GM20000 (cell line): ENCODE measurements around the gene GDNF.
"Not testable (repeated sequence)": the region's sequence is repeated elsewhere in the genome, so short reads cannot be mapped to it uniquely, and the experiment has no call there.

Source experiments
- DNase-seq: peaks from one replicate; pipeline ENCODE4 v3.0.0; 2012; ENCODE audit warnings: low spot score
- CTCF ChIP-seq: IDR thresholded peaks from 2 replicates; pipeline ENCODE4 v1.5.1; 2012; ENCODE audit warnings: mild to moderate bottlenecking, control low read depth; ENCODE audit errors: extremely low read depth, missing control alignments

Gene GDNF

DNA sequence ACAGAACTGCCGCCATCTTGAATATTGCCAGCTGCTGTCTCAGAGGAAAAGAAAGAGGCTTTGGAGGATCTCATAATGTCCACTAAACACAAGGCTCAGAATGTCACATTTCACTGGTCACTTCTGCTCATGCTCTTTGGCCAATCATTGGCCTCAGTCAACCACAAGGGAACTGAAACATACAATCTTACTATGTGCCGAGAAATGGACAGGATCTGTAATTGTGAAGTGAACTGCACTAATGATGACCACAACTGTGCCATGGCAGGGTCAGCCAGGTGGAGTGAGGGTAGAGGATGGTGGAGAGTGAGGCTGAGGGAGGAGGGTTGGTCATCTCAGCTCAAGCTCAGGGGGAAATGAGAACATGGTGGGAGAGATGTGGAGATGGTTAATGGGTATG is 32.8 kb downstream of the GDNF start:
- no peak for TF ChIP-seq CTCF
- no peak for DNase-seq

GRCh38 chr5:37806476-37806875 is 33.4 kb downstream of the GDNF start:
- no peak for DNase-seq
- no peak for TF ChIP-seq CTCF

GRCh38 chr5:37806016-37806415 is 33.8 kb downstream of the GDNF start:
- TF ChIP-seq CTCF, result no peak
- DNase-seq, result no peak

DNA sequence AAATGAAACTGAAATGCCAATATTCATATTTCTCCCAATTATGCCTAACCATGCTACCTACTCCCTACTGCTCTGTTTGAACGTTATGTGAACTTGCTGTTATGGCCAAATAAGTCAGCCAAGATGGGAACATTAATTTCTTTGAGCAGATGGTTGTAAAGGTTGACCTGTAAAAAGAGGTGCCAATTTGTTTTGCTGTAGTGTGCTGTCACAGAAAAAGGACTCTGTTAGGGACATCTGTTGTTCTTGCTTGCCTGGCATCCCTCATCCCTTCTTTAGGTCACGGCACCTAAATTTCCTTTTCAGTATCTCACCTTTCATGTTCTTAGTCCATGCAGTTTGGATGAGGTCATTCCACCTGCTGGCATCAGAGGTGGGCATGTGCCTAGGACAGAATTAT is 35.4 kb downstream of the GDNF start:
- no peak for DNase-seq
- TF ChIP-seq CTCF, result no peak

GRCh38 chr5:37803487-37803886 is 36.4 kb downstream of the GDNF start:
- DNase-seq, result no peak
- TF ChIP-seq CTCF, result no peak

- no peak for TF ChIP-seq CTCF
- DNase-seq, result no peak
These were observed 38.3 kb downstream of the GDNF start for GRCh38 chr5:37801521-37801920.

DNA sequence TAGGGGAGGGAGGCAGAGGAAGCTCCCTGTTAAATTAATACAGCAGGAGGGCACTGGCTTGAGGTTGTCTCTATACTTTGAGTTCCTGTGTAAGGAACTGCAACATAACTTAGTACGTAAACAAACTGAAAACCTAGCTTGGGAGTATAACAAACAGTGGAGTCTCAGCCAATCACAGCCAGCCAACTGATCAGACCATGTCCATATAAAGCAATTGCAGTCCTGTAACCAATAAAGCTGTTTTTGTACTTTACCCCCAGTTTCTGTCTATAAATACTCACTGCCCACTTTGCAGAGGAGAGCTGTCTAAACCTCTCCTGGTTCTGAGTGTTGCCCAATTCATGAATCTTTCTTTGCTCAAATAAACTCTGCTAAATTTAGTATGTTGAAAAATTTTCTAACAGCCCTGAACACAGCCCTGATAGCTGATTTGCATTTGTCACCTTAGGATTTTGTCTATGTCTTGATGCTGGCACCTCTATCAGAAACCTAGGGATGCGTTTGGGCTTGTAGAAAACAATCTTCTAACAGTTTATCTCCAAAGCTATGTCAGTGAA is 39.9 kb downstream of the GDNF start:
- DNase-seq, result no peak
- TF ChIP-seq CTCF, result no peak

GRCh38 chr5:37796435-37796834 is 43.4 kb downstream of the GDNF start:
- DNase-seq, result not testable (repeated sequence)

DNA sequence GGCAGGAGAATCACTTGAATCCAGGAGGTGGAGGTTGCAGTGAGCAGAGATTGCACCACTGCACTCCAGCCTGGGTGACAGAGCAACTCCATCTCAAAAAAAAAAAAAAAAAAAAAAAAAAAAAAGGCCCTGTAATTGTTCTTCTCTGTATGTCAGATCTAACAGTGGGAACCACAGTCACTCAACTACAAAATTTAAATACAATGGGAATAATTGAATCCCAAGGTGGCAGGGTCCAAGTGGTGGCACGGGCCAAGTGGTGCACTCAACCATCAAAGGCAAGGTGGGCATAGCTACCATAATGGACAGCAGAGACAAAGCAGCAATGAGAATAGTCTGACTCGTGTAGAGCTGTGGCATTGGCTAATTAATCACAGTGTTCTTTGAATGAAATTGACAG is 44.5 kb downstream of the GDNF start:
- DNase-seq, result not testable (repeated sequence)
